Measurements from ENCODE around the gene ECT2L.

ECT2L gene

DNA sequence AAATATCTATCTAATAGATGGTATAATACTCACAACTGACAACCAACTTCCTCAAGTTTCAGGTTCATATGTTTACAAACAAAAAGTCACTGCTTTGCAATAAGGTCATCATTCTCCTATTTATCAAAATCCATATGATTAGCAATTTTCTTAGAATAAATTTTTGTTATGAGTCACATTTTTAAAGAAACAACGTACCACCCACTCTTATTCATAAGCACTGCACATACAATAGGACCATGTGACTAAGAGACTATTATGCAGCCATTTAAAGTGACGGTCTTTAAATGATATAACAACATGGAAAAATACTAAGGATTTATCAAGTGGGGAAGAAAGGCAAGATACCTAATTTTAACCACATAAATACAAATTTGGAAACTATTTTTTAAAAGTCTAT is 152.1 kb downstream of the ECT2L start:
- no peak for DNase-seq

DNA sequence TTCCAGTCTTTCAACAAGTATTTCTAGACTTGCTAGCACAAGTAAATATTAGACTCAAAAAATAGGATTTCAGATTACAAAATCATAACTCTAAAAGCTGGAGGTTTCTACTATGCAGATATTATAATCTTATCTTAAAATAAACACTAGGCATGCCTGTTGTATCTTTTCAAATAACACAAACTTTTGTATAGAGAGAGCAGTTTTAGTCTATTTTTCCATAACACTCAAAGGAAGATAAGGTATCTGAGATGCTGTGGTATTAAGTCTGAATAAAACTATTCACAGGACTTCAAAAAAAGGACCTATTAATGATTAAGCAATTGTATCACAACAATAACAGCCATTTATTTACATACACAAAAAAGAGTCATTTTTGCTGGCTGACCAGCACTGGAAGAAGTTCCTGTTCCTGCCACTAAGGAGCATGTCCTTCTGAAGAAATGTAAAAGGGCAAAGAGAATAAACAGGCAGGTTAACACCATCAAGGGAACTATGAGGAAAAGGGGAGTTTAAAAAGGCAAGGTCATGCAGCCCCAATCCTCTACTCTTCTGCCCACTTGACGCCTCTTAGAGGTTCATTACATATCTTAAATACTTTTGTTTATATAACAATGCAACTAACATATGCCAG is 152.8 kb downstream of the ECT2L start:
- no peak for DNase-seq

DNA sequence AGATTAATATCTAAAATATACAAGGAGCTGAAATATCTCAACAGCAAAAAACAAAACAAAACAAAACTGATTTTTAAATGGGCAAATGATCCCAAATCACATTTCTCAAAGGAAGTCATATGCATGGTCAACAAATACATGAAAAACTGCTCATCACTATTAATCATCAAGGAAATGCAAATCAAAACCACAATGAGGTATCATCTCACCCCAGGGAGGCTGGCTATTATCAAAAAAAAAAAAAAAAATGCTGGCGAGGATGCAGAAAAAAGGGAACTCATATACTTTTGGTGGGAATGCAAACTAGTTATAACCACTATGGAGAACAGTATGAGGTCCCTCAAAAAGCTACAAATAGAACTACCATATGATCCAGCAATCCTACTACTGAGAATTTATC is 157.6 kb downstream of the ECT2L start:
- peak; percentile 37 for DNase-seq
